Neural progenitor cell (in vitro differentiated cells): Measurements from ENCODE around the gene PPP2R2D. TPM values are rescaled to one million over a fixed set of nuclear protein-coding genes. Genes with fewer than 3 reads are reported as not detected.
"Not testable (repeated sequence)": the region's sequence is repeated elsewhere in the genome, so short reads cannot be mapped to it uniquely, and the experiment has no call there.

Experiments
- DNase-seq: peaks from one replicate; pipeline ENCODE4 v3.0.0-alpha.2; 2016; ENCODE audit warnings: low spot score
- H2AFZ ChIP-seq: fragments of 200-600 bp; sonication (generic); replicated peaks from 2 replicates; pipeline ENCODE4 v1.6.1; 2016; ENCODE audit warnings: antibody characterized with exemption
- H3F3A ChIP-seq: fragments of 200-600 bp; sonication (generic); 2 replicates; pipeline ENCODE4 v1.6.1; 2016; ENCODE audit warnings: antibody characterized with exemption, low read depth
- H3K27ac ChIP-seq: fragments of 200-600 bp; sonication (generic); 2 replicates; pipeline ENCODE4 v1.5.1; 2016; ENCODE audit warnings: mild to moderate bottlenecking
- H3K27me3 ChIP-seq: fragments of 200-600 bp; sonication (generic); 2 replicates; pipeline ENCODE4 v1.6.1; 2016; ENCODE audit warnings: mild to moderate bottlenecking, moderate library complexity
- H3K36me3 ChIP-seq: fragments of 200-600 bp; sonication (generic); 2 replicates; pipeline ENCODE4 v1.5.1; 2016
- H3K4me1 ChIP-seq: fragments of 200-600 bp; sonication (generic); 2 replicates; pipeline ENCODE4 v1.6.1; 2016; ENCODE audit warnings: mixed run types
- H3K4me2 ChIP-seq: fragments of 200-600 bp; sonication (generic); 2 replicates; pipeline ENCODE4 v1.6.1; 2016
- H3K4me3 ChIP-seq: fragments of 200-600 bp; sonication (generic); 2 replicates; pipeline ENCODE4 v1.5.1; 2016
- H3K79me2 ChIP-seq: fragments of 200-600 bp; sonication (generic); 2 replicates; pipeline ENCODE4 v1.6.1; 2016; ENCODE audit warnings: low read depth
- H3K9ac ChIP-seq: fragments of 200-600 bp; sonication (generic); 2 replicates; pipeline ENCODE4 v1.6.1; 2016
- H3K9me3 ChIP-seq: fragments of 200-600 bp; sonication (generic); 2 replicates; pipeline ENCODE4 v1.5.1; 2016; ENCODE audit warnings: low read depth
- H4K20me1 ChIP-seq: fragments of 200-600 bp; sonication (generic); 2 replicates; pipeline ENCODE4 v1.6.1; 2016; ENCODE audit warnings: low read depth
- H3K27ac Mint-ChIP-seq: 3 replicates; pipeline ENCODE4 v1.8.0; 2021; ENCODE audit warnings: mixed read lengths
- H3K27me3 Mint-ChIP-seq: 2 replicates; pipeline ENCODE4 v1.8.0; 2022; ENCODE audit warnings: low read depth, mild to moderate bottlenecking, inconsistent platforms, moderate library complexity, mixed read lengths; ENCODE audit not compliant: insufficient read depth
- H3K36me3 Mint-ChIP-seq: 3 replicates; pipeline ENCODE4 v1.8.0; 2021; ENCODE audit warnings: mixed read lengths
- H3K4me1 Mint-ChIP-seq: 3 replicates; pipeline ENCODE4 v1.8.0; 2021; ENCODE audit warnings: mixed read lengths
- H3K4me3 Mint-ChIP-seq: 3 replicates; pipeline ENCODE4 v1.8.0; 2021; ENCODE audit warnings: mild to moderate bottlenecking, moderate library complexity, mixed read lengths
- H3K9me3 Mint-ChIP-seq: 3 replicates; pipeline ENCODE4 v1.8.0; 2020; ENCODE audit warnings: mixed read lengths
- EZH2 ChIP-seq: fragments of 200-600 bp; sonication (generic); IDR thresholded peaks from 2 replicates; pipeline ENCODE4 v1.6.1; 2017; ENCODE audit warnings: antibody characterized with exemption, mild to moderate bottlenecking, moderate library complexity
- EZH2phosphoT487 ChIP-seq: fragments of 200-600 bp; sonication (generic); IDR thresholded peaks from 2 replicates; pipeline ENCODE4 v1.6.1; 2017; ENCODE audit warnings: antibody characterized with exemption
- total RNA-seq: library from RNA; depleted of rRNA; stranded (reverse); fragments of >200 nt; gene quantifications from 2 replicates; pipeline ENCODE4 v1.2.3, GENCODE V29; 2015; ENCODE audit warnings: low replicate concordance
- TF ChIP-seq, protein P1 (sequence below): fragments of 200-600 bp; sonication (generic); IDR thresholded peaks from 2 replicates; pipeline ENCODE4 v1.5.1; 2017; ENCODE audit warnings: antibody characterized with exemption, mild to moderate bottlenecking

Gene PPP2R2D
- total RNA-seq, 1 donor from 2014 or later = 28.1 TPM

- no peak overlapping the region for H3K9ac ChIP-seq
- peaks cover 34% of the 10 kb centered on the region for H4K20me1 ChIP-seq
- H3K27me3 Mint-ChIP-seq = peaks cover 20% of the 10 kb centered on the region
- H3K9me3 Mint-ChIP-seq = peaks cover 26% of the 10 kb centered on the region
- H3K4me1 ChIP-seq = peaks cover 20% of the 10 kb centered on the region
- peaks cover 21% of the 10 kb centered on the region for H3K36me3 Mint-ChIP-seq
- no peak for DNase-seq
- H3K79me2 ChIP-seq = peaks cover 36% of the 10 kb centered on the region
- peaks cover 6% of the 10 kb centered on the region for H3K9me3 ChIP-seq
- H3K4me2 ChIP-seq = peak overlapping the region; percentile 76
- TF ChIP-seq EZH2 = no peak
- TF ChIP-seq, protein P1, sequence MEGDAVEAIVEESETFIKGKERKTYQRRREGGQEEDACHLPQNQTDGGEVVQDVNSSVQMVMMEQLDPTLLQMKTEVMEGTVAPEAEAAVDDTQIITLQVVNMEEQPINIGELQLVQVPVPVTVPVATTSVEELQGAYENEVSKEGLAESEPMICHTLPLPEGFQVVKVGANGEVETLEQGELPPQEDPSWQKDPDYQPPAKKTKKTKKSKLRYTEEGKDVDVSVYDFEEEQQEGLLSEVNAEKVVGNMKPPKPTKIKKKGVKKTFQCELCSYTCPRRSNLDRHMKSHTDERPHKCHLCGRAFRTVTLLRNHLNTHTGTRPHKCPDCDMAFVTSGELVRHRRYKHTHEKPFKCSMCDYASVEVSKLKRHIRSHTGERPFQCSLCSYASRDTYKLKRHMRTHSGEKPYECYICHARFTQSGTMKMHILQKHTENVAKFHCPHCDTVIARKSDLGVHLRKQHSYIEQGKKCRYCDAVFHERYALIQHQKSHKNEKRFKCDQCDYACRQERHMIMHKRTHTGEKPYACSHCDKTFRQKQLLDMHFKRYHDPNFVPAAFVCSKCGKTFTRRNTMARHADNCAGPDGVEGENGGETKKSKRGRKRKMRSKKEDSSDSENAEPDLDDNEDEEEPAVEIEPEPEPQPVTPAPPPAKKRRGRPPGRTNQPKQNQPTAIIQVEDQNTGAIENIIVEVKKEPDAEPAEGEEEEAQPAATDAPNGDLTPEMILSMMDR = no peak
- no peak for TF ChIP-seq EZH2phosphoT487
- no peak overlapping the region for H2AFZ ChIP-seq
- peaks cover 6% of the 10 kb centered on the region for H3F3A ChIP-seq
- H3K36me3 ChIP-seq = no peaks in the 10 kb centered on the region
- H3K27ac ChIP-seq = no peak overlapping the region
- no peak overlapping the region for H3K27ac Mint-ChIP-seq
- peak overlapping the region; percentile 56 for H3K4me3 ChIP-seq
- H3K4me3 Mint-ChIP-seq = peak overlapping the region; percentile 79
- H3K4me1 Mint-ChIP-seq = peaks cover 22% of the 10 kb centered on the region
- H3K27me3 ChIP-seq = peaks cover 31% of the 10 kb centered on the region
Observed at GRCh38 chr10:131982796-131983195, 82.0 kb downstream of the PPP2R2D start.

DNA sequence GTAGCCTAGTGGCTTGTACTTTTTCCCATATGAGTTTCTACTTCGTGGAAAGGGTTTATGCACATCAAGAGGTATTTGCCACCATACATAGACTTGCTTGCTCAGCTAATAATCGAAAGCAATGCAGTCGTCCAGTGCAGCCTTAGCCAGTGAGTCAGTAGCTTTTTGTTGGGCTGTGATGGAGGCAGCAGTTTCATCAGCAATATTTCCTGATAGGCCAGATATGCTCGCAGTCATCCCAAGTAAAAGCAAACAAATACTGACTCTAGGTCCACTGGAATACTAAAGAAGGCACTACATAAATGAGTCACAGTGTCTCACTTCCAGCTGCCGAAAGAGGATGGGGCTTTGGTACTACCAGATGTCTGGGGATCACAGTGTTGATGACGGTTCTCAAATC, 83.0 kb downstream of the PPP2R2D start:
- H3K27ac ChIP-seq = no peak overlapping the region

DNA sequence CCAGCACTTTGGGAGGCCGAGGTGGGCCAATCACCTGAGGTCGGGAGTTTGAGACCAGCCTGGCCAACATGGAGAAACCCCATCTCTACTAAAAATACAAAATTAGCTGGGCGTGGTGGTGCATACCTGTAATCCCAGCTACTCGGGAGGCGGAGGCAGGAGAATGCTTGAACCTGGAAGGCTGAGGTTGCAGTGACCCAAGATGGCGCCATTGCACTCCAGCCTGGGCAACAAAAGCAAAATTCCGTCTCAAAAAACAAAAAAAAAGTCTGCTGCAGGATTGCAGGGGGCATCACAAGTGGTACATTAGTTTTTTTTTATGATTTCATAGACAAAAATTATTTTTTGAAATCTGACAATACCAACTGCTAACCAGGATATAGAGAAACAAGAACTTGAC, 86.0 kb downstream of the PPP2R2D start:
- not testable (repeated sequence) for H3K4me2 ChIP-seq, H3K9ac ChIP-seq, H4K20me1 ChIP-seq, H2AFZ ChIP-seq, H3K9me3 ChIP-seq, H3K79me2 ChIP-seq, H3K27ac ChIP-seq, H3K4me1 ChIP-seq, H3K36me3 Mint-ChIP-seq, H3K4me3 Mint-ChIP-seq, H3K4me1 Mint-ChIP-seq, H3F3A ChIP-seq, H3K36me3 ChIP-seq, H3K27ac Mint-ChIP-seq, DNase-seq, H3K4me3 ChIP-seq
- Mint-ChIP-seq H3K9me3 (peaks cover 29% of the 10 kb centered on the region), H3K27me3 (peaks cover 18% of the 10 kb centered on the region)
- peaks cover 31% of the 10 kb centered on the region for H3K27me3 ChIP-seq

More for the DNA sequence above, 83.0 kb downstream of the PPP2R2D start:
- no peak overlapping the region for H3K9ac ChIP-seq
- Mint-ChIP-seq H3K27me3 (peaks cover 20% of the 10 kb centered on the region), H3K27ac (no peak overlapping the region), H3K4me3 (peak overlapping the region; percentile 79), H3K4me1 (peaks cover 15% of the 10 kb centered on the region), H3K9me3 (peaks cover 29% of the 10 kb centered on the region), H3K36me3 (peaks cover 14% of the 10 kb centered on the region)
- H3K36me3 ChIP-seq = no peaks in the 10 kb centered on the region
- H2AFZ ChIP-seq = no peak overlapping the region
- H3K27me3 ChIP-seq = peaks cover 31% of the 10 kb centered on the region
- TF ChIP-seq EZH2phosphoT487 = no peak
- no peak for TF ChIP-seq EZH2
- TF ChIP-seq, protein P1 = no peak
- peaks cover 25% of the 10 kb centered on the region for H4K20me1 ChIP-seq
- H3K79me2 ChIP-seq = peaks cover 26% of the 10 kb centered on the region
- no peak for DNase-seq
- peaks cover 6% of the 10 kb centered on the region for H3K9me3 ChIP-seq
- H3K4me3 ChIP-seq = no peak overlapping the region
- H3K4me2 ChIP-seq = no peak overlapping the region
- peaks cover 20% of the 10 kb centered on the region for H3K4me1 ChIP-seq
- H3F3A ChIP-seq = peaks cover 6% of the 10 kb centered on the region

GRCh38 chr10:131987301-131987700, 86.5 kb downstream of the PPP2R2D start:
- not testable (repeated sequence) for H4K20me1 ChIP-seq, H3K9ac ChIP-seq, H3F3A ChIP-seq, H3K36me3 ChIP-seq, H3K4me2 ChIP-seq, H3K4me1 Mint-ChIP-seq, H3K9me3 ChIP-seq, H3K4me1 ChIP-seq, H3K79me2 ChIP-seq, H3K4me3 Mint-ChIP-seq, H3K27ac ChIP-seq, H2AFZ ChIP-seq, H3K36me3 Mint-ChIP-seq, H3K4me3 ChIP-seq, H3K27ac Mint-ChIP-seq, DNase-seq
- peaks cover 18% of the 10 kb centered on the region for H3K27me3 Mint-ChIP-seq
- peaks cover 29% of the 10 kb centered on the region for H3K9me3 Mint-ChIP-seq
- peaks cover 28% of the 10 kb centered on the region for H3K27me3 ChIP-seq

GRCh38 chr10:131987786-131988185, 87.0 kb downstream of the PPP2R2D start:
- not testable (repeated sequence) for H3K4me1 Mint-ChIP-seq, H3K9me3 ChIP-seq, H3K9ac ChIP-seq, H3K79me2 ChIP-seq, H3K27ac ChIP-seq, H3K4me3 Mint-ChIP-seq, H3F3A ChIP-seq, H3K27ac Mint-ChIP-seq, H3K36me3 Mint-ChIP-seq, H3K4me1 ChIP-seq, H3K4me3 ChIP-seq, DNase-seq, H3K36me3 ChIP-seq, H3K4me2 ChIP-seq, H4K20me1 ChIP-seq, H2AFZ ChIP-seq
- Mint-ChIP-seq H3K27me3 (peaks cover 18% of the 10 kb centered on the region), H3K9me3 (peaks cover 29% of the 10 kb centered on the region)
- H3K27me3 ChIP-seq = peaks cover 23% of the 10 kb centered on the region
